ENCODE results near the gene GJB5. TPM values are rescaled to one million over a fixed set of nuclear protein-coding genes. Genes with fewer than 3 reads are reported as not detected.

GJB5 gene
- total RNA-seq, 2 experiments from 2014 or later, result not detected

GRCh38 chr1:34796990-34797389, 42.1 kb downstream of the GJB5 start:
- Mint-ChIP-seq H3K27me3 (peaks cover 55% of the 10 kb centered on the region), H3K27ac (no peak overlapping the region), H3K36me3 (ENCODE audit: low read depth) (no peaks in the 10 kb centered on the region), H3K4me1 (peaks cover 8% of the 10 kb centered on the region), H3K4me3 (no peak overlapping the region), H3K9me3 (no peaks in the 10 kb centered on the region)
- CTCF ChIA-PET, result interaction anchor here (1.4 kb wide), 1 partner anchor 56 kb away, joined by 6 read pairs; no protein-coding TSS in a partner anchor
- no peak for DNase-seq
- POLR2A ChIA-PET, result interaction anchor here (1.2 kb wide), 1 partner anchor 15 kb away, joined by 3 read pairs; no protein-coding TSS in a partner anchor

- Mint-ChIP-seq H3K36me3 (ENCODE audit: low read depth) (no peaks in the 10 kb centered on the region), H3K4me3 (no peak overlapping the region), H3K27me3 (peaks cover 34% of the 10 kb centered on the region), H3K4me1 (peaks cover 8% of the 10 kb centered on the region), H3K9me3 (no peaks in the 10 kb centered on the region), H3K27ac (no peak overlapping the region)
- no peak for DNase-seq
- POLR2A ChIA-PET, result no interaction called here
- CTCF ChIA-PET, result interaction anchor here (1.7 kb wide), 1 partner anchor 52 kb away, joined by 4 read pairs; no protein-coding TSS in a partner anchor
Observed at GRCh38 chr1:34800214-34800613, 45.4 kb downstream of the GJB5 start.

- Mint-ChIP-seq H3K9me3 (no peaks in the 10 kb centered on the region), H3K27me3 (peaks cover 13% of the 10 kb centered on the region), H3K36me3 (ENCODE audit: low read depth) (no peaks in the 10 kb centered on the region), H3K4me3 (no peak overlapping the region), H3K4me1 (peaks cover 2% of the 10 kb centered on the region), H3K27ac (no peak overlapping the region)
- CTCF ChIA-PET, result interaction anchor here (0.9 to 1.1 kb wide), 2 partner anchors 17 to 49 kb away, joined by 3 read pairs; no protein-coding TSS in a partner anchor
- no peak for DNase-seq
- POLR2A ChIA-PET, result no interaction called here
Observed at GRCh38 chr1:34803770-34804169, 48.9 kb downstream of the GJB5 start.

GRCh38 chr1:34806396-34806795, 51.5 kb downstream of the GJB5 start:
- Mint-ChIP-seq H3K9me3 (peaks cover 2% of the 10 kb centered on the region), H3K4me3 (no peak overlapping the region), H3K27ac (no peak overlapping the region), H3K36me3 (ENCODE audit: low read depth) (no peaks in the 10 kb centered on the region), H3K4me1 (no peaks in the 10 kb centered on the region), H3K27me3 (peaks cover 8% of the 10 kb centered on the region)
- ChIA-PET CTCF (no interaction called here), POLR2A (no interaction called here)
- DNase-seq, result no peak

Other genes with a start within 250 kb of the GJB5 start
- gene GJB4, start 4.7 kb downstream of the GJB5 start, total RNA-seq, result not detected
- gene GJB3, start 26.2 kb downstream of the GJB5 start, total RNA-seq, result not detected
- not detected for gene GJA4, start 38.0 kb downstream of the GJB5 start, total RNA-seq
- gene SMIM12, start 104.7 kb downstream of the GJB5 start, total RNA-seq, result 10 to 100 TPM; 45.9 to 48.5 TPM
- gene DLGAP3, start 174.6 kb downstream of the GJB5 start, total RNA-seq, result under 1 TPM; 0.55 to 0.88 TPM
- gene TMEM35B, start 230.3 kb downstream of the GJB5 start, total RNA-seq, result 10 to 100 TPM; 38.7 to 42.4 TPM